SJSA1 (cell line): ENCODE results near the gene ENPP1. TPM values are rescaled to one million over a fixed set of nuclear protein-coding genes. Genes with fewer than 3 reads are reported as not detected.

Source experiments
- DNase-seq, 2 experiments: peaks; one replicate each; pipeline ENCODE4 v3.0.0-alpha.2; 2015 to 2020; ENCODE audit warnings: low spot score in 2 of 2, low read depth in 1 of 2
- H3K27ac ChIP-seq: fragments of 250-450 bp; sonication (Bioruptor Pico); 2 replicates; pipeline ENCODE4 v1.5.1; 2020; ENCODE audit warnings: mild to moderate bottlenecking, moderate library complexity
- H3K27me3 ChIP-seq: fragments of 250-450 bp; sonication (Bioruptor Pico); replicated peaks from 2 replicates; pipeline ENCODE4 v1.5.1; 2020; ENCODE audit warnings: mild to moderate bottlenecking, moderate library complexity
- H3K36me3 ChIP-seq: fragments of 250-450 bp; sonication (Bioruptor Pico); 2 replicates; pipeline ENCODE4 v1.5.1; 2020; ENCODE audit warnings: mild to moderate bottlenecking
- H3K4me1 ChIP-seq: fragments of 250-450 bp; sonication (Bioruptor Pico); replicated peaks from 2 replicates; pipeline ENCODE4 v1.6.1; 2021; ENCODE audit warnings: mild to moderate bottlenecking
- H3K4me3 ChIP-seq: fragments of 250-450 bp; sonication (Bioruptor Pico); 2 replicates; pipeline ENCODE4 v1.5.1; 2020; ENCODE audit warnings: mild to moderate bottlenecking
- H3K9me3 ChIP-seq: fragments of 250-450 bp; sonication (Bioruptor Pico); replicated peaks from 2 replicates; pipeline ENCODE4 v1.5.1; 2020; ENCODE audit warnings: mild to moderate bottlenecking
- total RNA-seq: library from RNA; depleted of rRNA; stranded (reverse); fragments of >200 nt; shearing (Covaris generic); gene quantifications from 2 replicates; pipeline ENCODE4 v1.2.3, GENCODE V29; 2014

The ENPP1 gene
- total RNA-seq, 1 experiment from 2014 or later: 24.5 TPM

DNA sequence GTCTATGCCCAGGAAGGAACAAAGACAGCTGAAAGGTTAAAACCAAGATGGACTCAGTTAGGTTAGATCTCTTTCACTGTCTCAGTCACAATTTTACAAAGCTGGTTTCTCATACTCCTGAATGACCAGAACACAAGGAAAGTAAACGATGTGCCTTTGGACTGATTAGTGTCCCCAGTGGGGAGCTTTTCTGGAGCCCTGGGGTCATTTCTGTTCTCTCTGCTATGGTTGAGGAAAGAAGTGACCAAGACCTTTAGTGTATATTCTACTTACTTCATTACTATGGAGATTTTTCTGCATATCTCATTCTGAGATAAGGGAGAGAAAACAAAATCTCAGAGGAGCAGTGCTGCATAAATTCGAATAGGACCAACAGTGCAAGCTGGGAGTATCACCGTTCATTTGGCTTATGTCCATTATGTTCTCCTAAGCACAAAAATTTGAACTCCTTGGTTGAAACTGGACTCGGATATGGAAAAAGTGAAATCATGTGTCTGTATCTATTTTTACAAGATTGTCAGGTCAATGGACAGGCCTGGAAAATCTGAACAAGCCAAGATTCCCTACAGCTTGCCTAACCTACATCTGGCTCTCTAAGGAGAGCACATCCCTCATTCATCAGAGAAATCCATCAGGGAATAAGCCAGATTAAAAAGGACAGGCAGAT, 34.4 kb upstream of the ENPP1 start:
- H3K4me1 ChIP-seq: no peaks in the 10 kb centered on the region
- H3K27me3 ChIP-seq: no peaks in the 10 kb centered on the region

DNA sequence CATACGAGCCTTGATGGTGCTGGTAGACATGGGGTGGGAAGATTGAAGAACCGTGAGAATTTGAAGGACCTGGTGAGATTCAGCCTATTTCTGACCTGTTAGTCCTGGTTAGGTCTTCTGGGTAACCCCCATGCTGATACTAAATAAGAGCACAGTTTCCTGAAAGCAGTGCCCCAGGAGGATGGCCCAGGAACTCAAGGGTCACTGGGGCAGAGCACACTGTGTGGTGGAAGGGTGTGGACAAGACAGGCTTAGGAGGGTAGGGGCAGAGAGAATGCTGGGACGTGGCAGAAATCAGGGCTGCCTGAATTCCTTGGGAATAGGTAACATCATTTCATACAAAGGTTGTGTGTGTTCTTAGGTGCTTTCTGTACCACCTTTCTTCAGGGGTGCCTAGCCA, 31.9 kb upstream of the ENPP1 start:
- DNase-seq: no peak
- Histone ChIP-seq H3K4me3 (no peak overlapping the region), H3K4me1 (no peaks in the 10 kb centered on the region), H3K9me3 (no peaks in the 10 kb centered on the region), H3K36me3 (no peaks in the 10 kb centered on the region), H3K27ac (no peak overlapping the region), H3K27me3 (no peaks in the 10 kb centered on the region)

More for the DNA sequence above, 34.4 kb upstream of the ENPP1 start:
- Histone ChIP-seq H3K4me3 (no peak overlapping the region), H3K27ac (no peak overlapping the region), H3K9me3 (no peaks in the 10 kb centered on the region), H3K36me3 (no peaks in the 10 kb centered on the region)
- DNase-seq: no peak

DNA sequence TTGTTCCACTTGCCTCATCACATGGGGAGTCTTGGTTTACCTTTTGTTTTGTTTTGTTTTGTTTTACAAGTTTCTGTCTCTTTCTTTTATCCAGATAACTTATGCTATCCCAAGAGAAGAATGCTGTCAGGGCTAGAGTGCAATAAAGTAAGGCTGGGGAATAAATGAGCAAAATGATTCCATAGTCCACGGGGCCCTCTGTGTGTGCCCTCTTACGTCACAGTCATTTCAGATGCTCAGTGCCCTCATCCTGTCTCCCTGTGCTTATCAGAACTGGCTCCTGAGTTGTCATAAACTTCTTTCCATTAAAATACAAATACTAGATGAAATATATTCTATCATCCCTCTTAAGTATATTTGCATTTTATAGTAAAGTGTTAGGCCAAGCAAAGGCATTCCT, 30.8 kb upstream of the ENPP1 start:
- H3K9me3 ChIP-seq: no peaks in the 10 kb centered on the region

DNA sequence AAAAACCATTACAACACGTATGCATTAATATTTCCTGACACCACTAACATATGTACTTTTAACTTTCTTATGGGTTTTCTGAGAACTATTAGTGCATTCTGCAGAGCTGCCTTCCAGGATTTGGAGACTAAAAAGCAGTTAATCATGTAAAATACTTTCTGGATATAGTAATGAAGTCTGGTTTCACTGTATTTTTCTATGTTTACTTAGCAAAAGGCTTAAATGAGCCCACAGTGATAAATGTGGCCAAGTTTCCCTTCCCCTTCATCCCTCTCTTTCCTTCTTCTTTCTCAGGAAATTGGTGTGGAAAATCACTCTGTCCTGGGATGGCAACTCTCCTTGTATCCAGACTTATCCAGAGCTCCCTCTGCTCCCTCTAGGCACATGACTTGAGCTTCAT, 29.7 kb upstream of the ENPP1 start:
- H3K27ac ChIP-seq: no peak overlapping the region
- no peak overlapping the region for H3K4me3 ChIP-seq
- H3K4me1 ChIP-seq: no peaks in the 10 kb centered on the region
- H3K36me3 ChIP-seq: no peaks in the 10 kb centered on the region
- DNase-seq: no peak
- no peaks in the 10 kb centered on the region for H3K9me3 ChIP-seq
- H3K27me3 ChIP-seq: no peaks in the 10 kb centered on the region

More for the DNA sequence above, 30.8 kb upstream of the ENPP1 start:
- DNase-seq: no peak
- Histone ChIP-seq H3K27me3 (no peaks in the 10 kb centered on the region), H3K27ac (no peak overlapping the region), H3K36me3 (no peaks in the 10 kb centered on the region), H3K4me1 (no peaks in the 10 kb centered on the region), H3K4me3 (no peak overlapping the region)

DNA sequence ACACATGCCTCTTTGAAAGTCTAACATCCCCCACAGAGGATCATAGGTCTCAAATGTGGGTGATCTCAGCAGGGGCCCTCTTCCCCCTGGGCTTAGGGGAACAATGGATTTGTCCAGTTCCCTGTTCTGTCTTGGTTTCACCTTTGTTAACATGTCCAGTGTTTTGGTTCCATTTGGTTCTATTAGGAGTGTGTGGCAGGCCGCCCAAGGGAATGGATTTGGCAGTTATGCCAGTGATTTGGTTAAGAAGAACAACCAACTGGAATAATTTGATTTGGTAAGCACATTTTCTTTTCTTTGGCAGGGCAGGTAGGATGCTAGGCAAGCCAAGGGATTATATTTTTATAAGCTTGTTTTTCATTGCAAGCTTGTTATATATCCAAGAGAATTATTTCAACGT, 28.5 kb upstream of the ENPP1 start:
- Histone ChIP-seq H3K9me3 (no peaks in the 10 kb centered on the region), H3K4me3 (no peak overlapping the region), H3K27ac (no peak overlapping the region), H3K27me3 (no peaks in the 10 kb centered on the region), H3K36me3 (no peaks in the 10 kb centered on the region), H3K4me1 (no peaks in the 10 kb centered on the region)
- DNase-seq: no peak

DNA sequence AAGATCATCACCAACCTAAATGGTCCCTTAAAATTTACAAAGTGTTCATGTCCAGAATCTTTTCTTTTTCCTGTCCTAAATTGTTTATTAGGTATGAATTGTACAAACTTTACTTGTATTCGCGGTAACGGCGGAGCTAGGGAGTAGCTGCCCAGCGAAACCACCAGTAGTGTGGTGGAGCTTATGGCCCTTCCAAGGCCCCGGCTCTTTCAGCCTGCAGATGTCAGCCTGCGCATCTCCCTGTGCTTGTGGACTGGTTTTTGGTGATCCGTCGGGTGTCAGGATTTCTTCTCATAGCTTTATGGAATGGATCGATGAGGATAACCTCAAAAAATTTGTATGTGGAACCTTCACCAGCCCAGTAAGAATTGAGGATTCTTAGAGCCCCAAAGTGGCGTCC, 27.2 kb upstream of the ENPP1 start:
- Histone ChIP-seq H3K27me3 (no peaks in the 10 kb centered on the region), H3K27ac (no peak overlapping the region), H3K4me1 (no peaks in the 10 kb centered on the region), H3K9me3 (no peaks in the 10 kb centered on the region), H3K4me3 (no peak overlapping the region), H3K36me3 (no peaks in the 10 kb centered on the region)
- no peak for DNase-seq

DNA sequence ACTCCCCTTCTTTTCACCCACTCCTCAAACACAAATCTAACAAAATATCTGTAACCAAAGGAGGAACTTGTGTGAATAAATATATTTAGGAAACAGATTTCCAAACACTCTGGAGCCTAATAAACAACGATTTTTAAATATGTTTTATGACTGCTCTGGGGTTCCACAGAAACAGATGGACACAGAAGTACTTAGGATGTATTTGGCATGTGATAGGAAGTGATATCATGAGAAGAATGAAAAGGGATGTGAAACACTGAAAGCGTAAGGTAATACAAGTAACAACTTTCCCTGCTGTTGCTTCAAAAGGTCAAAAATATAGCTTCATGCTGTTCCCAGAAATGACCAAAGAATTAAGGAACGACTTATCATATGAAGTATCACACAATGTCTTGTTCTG, 26.1 kb upstream of the ENPP1 start:
- Histone ChIP-seq H3K27ac (no peak overlapping the region), H3K9me3 (no peaks in the 10 kb centered on the region), H3K36me3 (no peaks in the 10 kb centered on the region), H3K27me3 (no peaks in the 10 kb centered on the region), H3K4me3 (no peak overlapping the region), H3K4me1 (no peaks in the 10 kb centered on the region)
- no peak for DNase-seq

DNA sequence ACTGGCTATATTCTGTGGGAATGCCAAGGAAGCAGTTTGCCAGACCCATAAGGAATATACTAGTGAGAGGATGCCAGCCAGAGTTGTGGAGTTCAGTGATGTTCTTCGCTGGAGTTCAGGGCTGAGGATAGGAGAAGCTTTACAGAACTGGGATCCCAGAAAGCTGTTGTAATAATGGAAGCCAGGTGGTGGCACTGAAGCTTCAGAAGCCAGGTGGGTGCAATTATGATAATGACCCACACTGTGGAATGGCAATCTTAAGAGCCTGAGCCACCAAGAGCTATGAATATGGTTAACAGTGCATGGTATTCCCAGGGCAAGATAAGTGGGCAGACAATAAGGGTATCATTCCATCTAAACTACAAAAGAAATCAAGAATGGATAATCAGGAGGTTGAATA, 25.1 kb upstream of the ENPP1 start:
- Histone ChIP-seq H3K27ac (no peak overlapping the region), H3K27me3 (no peaks in the 10 kb centered on the region), H3K4me3 (no peak overlapping the region), H3K4me1 (no peaks in the 10 kb centered on the region), H3K36me3 (no peaks in the 10 kb centered on the region), H3K9me3 (no peaks in the 10 kb centered on the region)
- DNase-seq: no peak

DNA sequence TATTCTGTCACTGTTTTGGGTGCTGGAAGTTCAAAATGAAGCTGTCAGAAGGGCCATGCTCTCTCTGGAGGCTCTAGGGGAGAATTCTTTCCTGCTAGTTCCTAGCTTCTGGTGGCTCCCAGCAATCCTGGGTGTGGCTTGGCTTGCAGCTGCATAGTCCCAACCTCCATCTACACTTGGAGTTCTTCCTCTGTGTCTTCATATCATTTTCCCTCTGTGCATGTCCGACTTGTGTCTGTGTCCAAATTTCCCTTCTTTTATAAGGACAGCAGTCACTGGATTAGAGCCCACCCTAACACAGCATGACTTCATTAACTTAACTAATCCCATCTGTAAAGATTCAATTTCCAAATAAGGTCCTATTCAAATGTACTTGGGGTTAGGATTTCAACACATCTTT, 23.3 kb upstream of the ENPP1 start:
- Histone ChIP-seq H3K4me1 (peaks cover 8% of the 10 kb centered on the region), H3K4me3 (no peak overlapping the region), H3K9me3 (no peaks in the 10 kb centered on the region), H3K36me3 (no peaks in the 10 kb centered on the region), H3K27me3 (no peaks in the 10 kb centered on the region), H3K27ac (no peak overlapping the region)
- no peak for DNase-seq

DNA sequence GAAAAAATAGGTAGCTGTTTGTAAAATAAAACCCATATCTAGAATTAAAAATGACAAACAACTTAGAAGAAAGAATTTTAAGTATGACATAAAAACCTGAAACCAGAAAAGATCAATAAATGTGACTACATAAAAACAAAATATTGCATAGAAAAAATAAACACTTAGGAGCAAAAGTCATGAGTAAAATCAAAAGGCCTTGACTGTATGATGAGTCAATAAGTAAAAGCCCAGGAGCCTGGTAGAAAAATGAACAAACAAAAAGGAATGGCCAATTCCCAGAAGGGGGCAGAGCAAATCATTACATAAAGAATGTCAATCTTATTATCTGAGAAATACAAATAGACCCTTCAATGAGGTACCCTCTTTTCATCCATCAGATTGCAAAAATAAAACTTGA, 20.7 kb upstream of the ENPP1 start:
- no peaks in the 10 kb centered on the region for H3K36me3 ChIP-seq
- no peak for DNase-seq
- no peaks in the 10 kb centered on the region for H3K9me3 ChIP-seq
- no peak overlapping the region for H3K27ac ChIP-seq
- no peak overlapping the region for H3K4me3 ChIP-seq
- H3K27me3 ChIP-seq: no peaks in the 10 kb centered on the region
- peaks cover 8% of the 10 kb centered on the region for H3K4me1 ChIP-seq

DNA sequence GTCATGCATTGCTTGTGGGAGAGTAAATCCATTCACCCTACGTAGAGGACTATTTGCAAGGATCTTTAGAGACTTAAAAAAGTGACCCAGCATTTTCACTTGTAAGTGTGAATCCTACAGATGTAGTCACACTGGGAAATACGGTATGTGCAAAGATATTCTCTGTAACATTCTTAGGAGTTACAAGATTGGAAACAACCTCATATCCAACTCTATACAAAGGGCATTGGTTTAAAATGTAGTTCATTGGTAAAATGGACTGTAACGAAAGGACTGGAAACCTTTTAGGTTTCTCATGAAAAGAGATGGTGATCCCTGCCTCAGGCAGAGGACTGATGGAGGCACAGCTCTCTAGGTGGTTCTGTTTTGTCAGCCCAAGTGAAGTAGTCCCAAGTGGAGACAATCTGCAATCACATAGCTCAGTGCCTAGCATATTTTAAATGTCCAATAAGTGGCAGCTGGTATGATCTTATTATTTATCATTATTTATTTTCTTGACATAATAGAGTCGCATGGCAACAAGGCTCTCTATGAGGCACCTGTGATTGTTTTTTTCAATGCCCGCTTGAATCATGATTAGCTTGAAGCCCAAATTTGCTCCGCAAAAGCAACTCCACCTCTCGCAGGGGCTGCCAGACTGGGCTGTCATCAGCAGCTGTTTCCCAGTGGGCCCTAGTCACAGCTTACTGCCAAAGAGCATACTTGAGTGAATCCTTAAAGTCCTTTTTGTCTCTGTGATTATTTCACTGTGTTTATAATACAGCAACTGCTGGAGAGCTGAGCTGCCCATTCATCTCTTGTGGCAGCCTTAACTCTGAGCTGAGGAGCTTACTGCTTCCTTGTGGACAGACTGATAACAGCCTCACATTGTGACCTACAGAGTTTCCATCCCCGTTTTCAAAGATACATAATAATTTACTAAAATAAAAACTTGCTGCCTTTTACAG, 19.8 kb upstream of the ENPP1 start:
- H3K27ac ChIP-seq: no peak overlapping the region
- peak in 1 of 2 experiments; percentile 38 for DNase-seq
- peaks cover 8% of the 10 kb centered on the region for H3K4me1 ChIP-seq
- H3K27me3 ChIP-seq: no peaks in the 10 kb centered on the region
- no peak overlapping the region for H3K4me3 ChIP-seq
- H3K9me3 ChIP-seq: no peaks in the 10 kb centered on the region
- H3K36me3 ChIP-seq: no peaks in the 10 kb centered on the region

DNA sequence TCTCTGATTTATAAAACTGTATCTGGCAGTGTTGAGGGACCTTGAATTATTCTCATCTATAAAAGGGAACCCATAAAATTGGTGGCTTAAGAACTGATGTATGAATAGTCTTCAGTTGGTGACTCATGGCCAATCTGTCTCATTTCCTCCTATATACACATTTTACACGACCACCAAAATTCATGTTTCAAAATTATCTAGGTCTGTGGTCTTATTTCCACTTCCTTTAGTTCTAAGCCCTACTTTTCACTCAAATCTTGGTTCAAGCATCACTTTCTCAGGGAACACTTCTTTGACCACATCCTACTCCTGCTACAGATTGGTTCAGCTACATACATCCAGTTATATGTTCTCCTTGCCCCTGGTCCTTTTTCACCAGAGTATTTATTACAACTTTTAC, 18.6 kb upstream of the ENPP1 start:
- Histone ChIP-seq H3K27ac (no peak overlapping the region), H3K4me3 (no peak overlapping the region), H3K27me3 (no peaks in the 10 kb centered on the region), H3K9me3 (no peaks in the 10 kb centered on the region), H3K4me1 (peaks cover 8% of the 10 kb centered on the region), H3K36me3 (no peaks in the 10 kb centered on the region)
- peak in 1 of 2 experiments; percentile 6 for DNase-seq

DNA sequence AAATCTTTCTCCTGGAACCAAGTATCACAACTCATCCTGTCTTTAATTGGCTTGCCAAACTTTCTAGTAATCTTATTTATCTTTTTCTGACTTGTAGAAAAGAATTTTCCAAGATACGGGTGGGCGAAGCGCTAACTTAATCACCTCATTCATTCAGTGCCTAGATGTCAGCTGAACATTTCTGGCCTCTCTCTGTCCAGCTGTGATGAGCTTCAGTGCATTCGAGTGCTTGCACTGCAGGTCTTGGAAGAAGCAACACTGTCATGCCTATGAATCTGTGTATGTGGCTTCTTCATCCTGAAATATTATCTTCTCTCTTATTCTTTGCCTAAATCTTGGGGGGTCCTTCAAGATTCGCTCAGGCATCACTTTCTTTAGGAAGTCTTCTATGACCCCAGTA, 16.3 kb upstream of the ENPP1 start:
- no peaks in the 10 kb centered on the region for H3K36me3 ChIP-seq
- no peak for DNase-seq
- no peak overlapping the region for H3K27ac ChIP-seq
- H3K4me1 ChIP-seq: peaks cover 8% of the 10 kb centered on the region
- H3K9me3 ChIP-seq: no peaks in the 10 kb centered on the region
- no peak overlapping the region for H3K4me3 ChIP-seq
- H3K27me3 ChIP-seq: no peaks in the 10 kb centered on the region

DNA sequence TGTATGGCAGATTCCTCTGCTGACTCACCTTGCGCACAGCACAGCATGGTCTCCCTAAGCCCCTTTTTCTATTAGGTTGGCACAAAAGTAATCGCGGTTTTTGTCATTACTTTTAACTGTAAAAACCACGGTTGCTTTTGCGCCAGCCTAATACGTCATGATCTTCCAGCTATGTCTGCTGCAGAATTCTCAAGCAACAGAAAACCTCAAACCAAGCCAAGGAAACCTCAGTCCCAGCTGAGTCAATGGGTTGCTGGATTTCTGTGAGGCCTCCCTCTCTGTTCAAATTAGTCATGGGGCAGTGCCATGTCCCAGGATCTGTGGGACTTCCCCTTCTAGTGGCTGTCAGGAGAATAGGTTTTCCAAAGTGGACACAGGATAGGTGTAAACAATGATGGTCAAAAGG, 15.7 kb upstream of the ENPP1 start:
- H3K9me3 ChIP-seq: no peaks in the 10 kb centered on the region
- peaks cover 8% of the 10 kb centered on the region for H3K4me1 ChIP-seq
- no peaks in the 10 kb centered on the region for H3K27me3 ChIP-seq
- no peak overlapping the region for H3K4me3 ChIP-seq
- no peaks in the 10 kb centered on the region for H3K36me3 ChIP-seq
- peak in 1 of 2 experiments; percentile 6 for DNase-seq
- H3K27ac ChIP-seq: no peak overlapping the region
